CD4-positive, alpha-beta T cell treated with Interleukin-15 for 1 hour (primary cell): Measurements from ENCODE around the gene VEZF1.

Experiments
- DNase-seq: peaks from one replicate; pipeline ENCODE4 v3.0.0-alpha.2; 2020

VEZF1 gene

GRCh38 chr17:57925361-57925990 is 62.6 kb downstream of the VEZF1 start:
- DNase-seq: no peak

DNA sequence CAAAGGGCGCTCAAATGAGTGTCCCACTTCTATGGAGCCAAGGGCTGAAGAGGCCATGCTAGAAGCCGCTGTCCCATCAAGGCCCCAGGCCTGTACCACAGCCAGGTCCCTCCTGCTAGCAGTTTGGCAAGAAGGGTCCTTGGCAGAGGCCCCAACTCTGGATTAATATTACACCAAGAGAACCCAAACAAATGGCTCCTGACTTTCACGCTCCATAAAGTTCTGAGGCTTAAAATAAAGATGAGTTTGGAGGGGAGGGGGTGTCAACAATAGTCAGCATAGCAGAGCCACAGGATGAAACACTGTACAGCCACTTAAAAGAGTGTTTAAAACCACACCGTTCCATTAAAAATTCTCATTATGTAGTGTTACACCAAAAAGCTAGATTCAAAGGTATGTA is 63.4 kb downstream of the VEZF1 start:
- no peak for DNase-seq
